Measurements from ENCODE around the gene RASSF10. TPM values are rescaled to one million over a fixed set of nuclear protein-coding genes. Genes with fewer than 3 reads are reported as not detected.

Gene RASSF10
- total RNA-seq, 1 experiment from 2014 or later = 2.4 TPM

DNA sequence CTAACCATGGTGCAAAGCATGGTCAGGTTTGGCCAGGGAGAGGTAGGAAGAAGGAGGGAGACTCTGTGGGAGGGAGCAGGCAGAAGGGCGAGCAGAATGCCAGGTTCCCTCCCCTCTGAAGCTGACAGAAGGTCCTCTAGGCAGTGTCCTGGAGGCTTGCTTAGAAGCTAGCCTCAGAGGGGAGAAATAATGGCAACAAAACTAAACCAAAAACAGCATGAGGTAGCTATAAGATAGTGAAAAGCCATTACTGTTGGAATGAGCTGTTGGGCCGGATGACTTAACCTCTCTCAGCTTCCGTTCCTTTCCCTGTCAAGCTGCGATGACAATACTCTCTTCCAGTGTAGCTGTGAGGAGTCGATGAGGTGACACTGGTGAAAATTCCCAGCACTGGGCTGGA lies 36.6 kb downstream of the RASSF10 start:
- DNase-seq = no peak
- H3K27me3 ChIP-seq (ENCODE audit: insufficient read depth, low read length) = no peaks in the 10 kb centered on the region
- Mint-ChIP-seq H3K4me1 (peaks cover 4 to 6% of the 10 kb centered on the region in 2 experiments), H3K4me3 (no peak overlapping the region), H3K36me3 (ENCODE audit: insufficient read depth in 1 of 3, low read depth in 3 of 3) (peaks cover 0 to 8% (median 0%) of the 10 kb centered on the region in 3 experiments; a peak in 2 of 7 replicates), H3K9me3 (peaks cover 0 to 11% of the 10 kb centered on the region in 2 experiments; a peak in 3 of 5 replicates), H3K27ac (no peak overlapping the region), H3K27me3 (ENCODE audit: low read depth) (no peaks in the 10 kb centered on the region)
- WGBS (ENCODE audit: extremely low coverage, insufficient read length, low lambda C conversion rate) = no CpG with 5 or more reads among the region's 5 CpGs
- TF ChIP-seq, protein P1, sequence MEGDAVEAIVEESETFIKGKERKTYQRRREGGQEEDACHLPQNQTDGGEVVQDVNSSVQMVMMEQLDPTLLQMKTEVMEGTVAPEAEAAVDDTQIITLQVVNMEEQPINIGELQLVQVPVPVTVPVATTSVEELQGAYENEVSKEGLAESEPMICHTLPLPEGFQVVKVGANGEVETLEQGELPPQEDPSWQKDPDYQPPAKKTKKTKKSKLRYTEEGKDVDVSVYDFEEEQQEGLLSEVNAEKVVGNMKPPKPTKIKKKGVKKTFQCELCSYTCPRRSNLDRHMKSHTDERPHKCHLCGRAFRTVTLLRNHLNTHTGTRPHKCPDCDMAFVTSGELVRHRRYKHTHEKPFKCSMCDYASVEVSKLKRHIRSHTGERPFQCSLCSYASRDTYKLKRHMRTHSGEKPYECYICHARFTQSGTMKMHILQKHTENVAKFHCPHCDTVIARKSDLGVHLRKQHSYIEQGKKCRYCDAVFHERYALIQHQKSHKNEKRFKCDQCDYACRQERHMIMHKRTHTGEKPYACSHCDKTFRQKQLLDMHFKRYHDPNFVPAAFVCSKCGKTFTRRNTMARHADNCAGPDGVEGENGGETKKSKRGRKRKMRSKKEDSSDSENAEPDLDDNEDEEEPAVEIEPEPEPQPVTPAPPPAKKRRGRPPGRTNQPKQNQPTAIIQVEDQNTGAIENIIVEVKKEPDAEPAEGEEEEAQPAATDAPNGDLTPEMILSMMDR (conservative IDR thresholded peaks at IDR 0.05) = no peak
- H4K20me1 ChIP-seq (ENCODE audit: control insufficient read depth, insufficient read depth, insufficient read length) = no peaks in the 10 kb centered on the region
- H3T11ph ChIP-seq (ENCODE audit: low read length) = no peak overlapping the region
- H2AK5ac ChIP-seq (ENCODE audit: insufficient read length, low read length) = no peak overlapping the region
- no peak overlapping the region for H3K4ac ChIP-seq (ENCODE audit: low read depth, low read length)
- H3K4me1 ChIP-seq (ENCODE audit: insufficient read depth, low read length) = no peaks in the 10 kb centered on the region
- H3K56ac ChIP-seq (ENCODE audit: insufficient read length, low read depth, low read length) = no peak overlapping the region
- no peak overlapping the region for H3K27ac ChIP-seq (ENCODE audit: insufficient read length, low read depth, low read length)
- no peak overlapping the region for H2BK5ac ChIP-seq (ENCODE audit: insufficient read length, low read length)
- H3K79me1 ChIP-seq (ENCODE audit: insufficient read depth, low read depth, low read length, poor library complexity, severe bottlenecking) = no peaks in the 10 kb centered on the region
- H2BK12ac ChIP-seq (ENCODE audit: insufficient read length, low read depth, low read length) = no peak overlapping the region
- H3K14ac ChIP-seq (ENCODE audit: insufficient read depth, low read length) = no peak overlapping the region
- no peak overlapping the region for H4K8ac ChIP-seq (replicated peaks; ENCODE audit: insufficient read length, low read depth, low read length)
- H2AFZ ChIP-seq (ENCODE audit: low read length) = no peak overlapping the region
- H3K9me3 ChIP-seq (ENCODE audit: control insufficient read depth, low read depth, low read length) = no peaks in the 10 kb centered on the region
- no peaks in the 10 kb centered on the region for H3K23me2 ChIP-seq (ENCODE audit: insufficient read length, low read depth, low read length, poor library complexity, severe bottlenecking)
- H2BK120ac ChIP-seq (ENCODE audit: low read depth, low read length, poor library complexity, severe bottlenecking) = no peak overlapping the region
- no peak overlapping the region for H3K18ac ChIP-seq (ENCODE audit: insufficient read length, low read depth, low read length)
- H4K91ac ChIP-seq (ENCODE audit: insufficient read length, low read depth, low read length) = no peak overlapping the region
- H3K9ac ChIP-seq (ENCODE audit: extremely low read depth, insufficient read length, low read length) = no peak overlapping the region
- no peak overlapping the region for H4K5ac ChIP-seq (ENCODE audit: insufficient read length, low read depth, low read length)
- H2BK15ac ChIP-seq (ENCODE audit: low read depth, low read length) = no peak overlapping the region
- H3K79me2 ChIP-seq (ENCODE audit: insufficient read depth, low read length) = no peaks in the 10 kb centered on the region
- no peak overlapping the region for H3K23ac ChIP-seq (ENCODE audit: insufficient read length, low read depth, low read length)
- no peak overlapping the region for H2BK20ac ChIP-seq (ENCODE audit: low read depth, low read length, poor library complexity, severe bottlenecking)
- H3K4me2 ChIP-seq (ENCODE audit: insufficient read depth, insufficient read length, low read length) = no peak overlapping the region

Measured in H9 (cell line).